SK-N-SH (cell line): Measurements from ENCODE around the gene TBL3. TPM values are rescaled to one million over a fixed set of nuclear protein-coding genes. Genes with fewer than 3 reads are reported as not detected.

Experiments used
- CTCF ChIA-PET: fragments of 300-600, 350-600 bp; formaldehyde crosslinking; extraction: SDS; loops from one replicate; lab custom pipeline; 2021; lab: Yijun Ruan, JAX
- POLR2A ChIA-PET: fragments of 350-600 bp; sonication (Branson Sonifier 250); formaldehyde crosslinking; extraction: SDS; loops from one replicate; lab custom pipeline; 2020; ENCODE audit warnings: antibody characterized with exemption, inconsistent platforms; lab: Yijun Ruan, JAX
- DNase-seq: peaks from one replicate; pipeline ENCODE4 v3.0.0; 2012
- H2AFZ ChIP-seq: fragments of 200-600 bp; sonication (generic); 2 replicates; pipeline ENCODE4 v1.8.1; 2016; ENCODE audit warnings: antibody characterized with exemption, mild to moderate bottlenecking, low read depth
- H3F3A ChIP-seq: fragments of 200-600 bp; sonication (generic); replicated peaks from 2 replicates; pipeline ENCODE3; 2016; ENCODE audit warnings: antibody characterized with exemption, mild to moderate bottlenecking; ENCODE audit not compliant: insufficient read depth
- H3K27ac ChIP-seq, 2 experiments: fragments of 200-500 bp in 1 of 2; fragments of 200-600 bp in 1 of 2; sonication (Bioruptor generic) in 1 of 2; sonication (generic), shearing (Covaris generic) in 1 of 2; 2 replicates each; pipeline versions ENCODE4 v1.5.1 to v1.6.1; 2014 to 2016; ENCODE audit warnings: low read depth in 2 of 2, inconsistent platforms in 1 of 2, low read length in 1 of 2, mild to moderate bottlenecking in 1 of 2, mixed read lengths in 1 of 2
- H3K27me3 ChIP-seq: fragments of 200-600 bp; sonication (generic), shearing (Covaris generic); 2 replicates; pipeline ENCODE4 v1.6.1; 2016; ENCODE audit warnings: mixed run types; ENCODE audit not compliant: insufficient read depth
- H3K36me3 ChIP-seq, 2 experiments: fragments of 200-500 bp in 1 of 2; fragments of 200-600 bp in 1 of 2; sonication (Bioruptor generic) in 1 of 2; sonication (generic) in 1 of 2; replicated peaks in 1 of 2; 2 replicates each; pipeline versions ENCODE3 to v1.5.1; 2014 to 2016; ENCODE audit warnings: low read length in 1 of 2, mild to moderate bottlenecking in 1 of 2; ENCODE audit not compliant: insufficient read depth in 2 of 2, control insufficient read depth in 1 of 2
- H3K4me1 ChIP-seq, 2 experiments: fragments of 200-500 bp in 1 of 2; fragments of 200-600 bp in 1 of 2; sonication (Bioruptor generic) in 1 of 2; sonication (generic), shearing (Covaris generic) in 1 of 2; 2 replicates each; pipeline versions ENCODE4 v1.5.1 to v1.6.1; 2014 to 2016; ENCODE audit warnings: low read depth in 1 of 2, low read length in 1 of 2, mixed run types in 1 of 2; ENCODE audit not compliant: insufficient read depth in 2 of 2, control insufficient read depth in 1 of 2
- H3K4me2 ChIP-seq: fragments of 200-600 bp; sonication (generic), shearing (Covaris generic); 2 replicates; pipeline ENCODE4 v1.6.1; 2017; ENCODE audit warnings: mixed run types
- H3K4me3 ChIP-seq, 2 experiments: fragments of 200-500 bp in 1 of 2; fragments of 200-600 bp in 1 of 2; sonication (Bioruptor generic) in 1 of 2; sonication (generic), shearing (Covaris generic) in 1 of 2; 2 replicates each; pipeline versions ENCODE4 v1.5.1 to v1.8.1; 2014 to 2016; ENCODE audit warnings: low read depth in 2 of 2, inconsistent platforms in 1 of 2, low read length in 1 of 2, mild to moderate bottlenecking in 1 of 2, mixed read lengths in 1 of 2, moderate library complexity in 1 of 2
- H3K79me2 ChIP-seq: fragments of 200-600 bp; sonication (generic); 2 replicates; pipeline ENCODE4 v1.8.1; 2017; ENCODE audit warnings: mild to moderate bottlenecking; ENCODE audit not compliant: insufficient read depth
- H3K9ac ChIP-seq: fragments of 200-600 bp; sonication (generic); 2 replicates; pipeline ENCODE4 v1.6.1; 2017; ENCODE audit warnings: mixed run types
- H3K9me2 ChIP-seq: fragments of 200-600 bp; sonication (generic); 2 replicates; pipeline ENCODE4 v1.6.1; 2017; ENCODE audit warnings: mixed run types
- H3K9me3 ChIP-seq: fragments of 200-600 bp; sonication (generic); 2 replicates; pipeline ENCODE4 v1.6.1; 2017; ENCODE audit warnings: mixed run types, mild to moderate bottlenecking, moderate library complexity
- H4K20me1 ChIP-seq: fragments of 200-600 bp; sonication (generic); 2 replicates; pipeline ENCODE4 v1.6.1; 2017; ENCODE audit warnings: mild to moderate bottlenecking, mixed run types; ENCODE audit not compliant: insufficient read depth
- CTCF ChIP-seq: fragments of 200-600 bp; sonication (generic); IDR thresholded peaks from 2 replicates; pipeline ENCODE4 v1.6.1; 2017; ENCODE audit warnings: antibody characterized with exemption, mild to moderate bottlenecking, moderate library complexity
- ELF1 ChIP-seq: IDR thresholded peaks from 2 replicates; pipeline ENCODE4 v1.4.0; 2012
- EZH2phosphoT487 ChIP-seq: fragments of 200-600 bp; sonication (generic); IDR thresholded peaks from 2 replicates; pipeline ENCODE4 v1.6.1; 2017; ENCODE audit warnings: low read depth, mixed run types, mild to moderate bottlenecking, antibody characterized with exemption, moderate library complexity, borderline replicate concordance
- FOSL2 ChIP-seq: IDR thresholded peaks from 2 replicates; pipeline ENCODE4 v1.4.0; 2012; ENCODE audit warnings: low read depth, mild to moderate bottlenecking, moderate library complexity, borderline replicate concordance
- GATA2 ChIP-seq: sonication (generic); formaldehyde crosslinking; IDR thresholded peaks from 2 replicates; pipeline ENCODE4 v1.5.0; 2020; ENCODE audit warnings: mild to moderate bottlenecking, missing genetic modification reagents
- JUND ChIP-seq: IDR thresholded peaks from 2 replicates; pipeline ENCODE4 v1.4.0; 2012
- MXI1 ChIP-seq: IDR thresholded peaks from 2 replicates; pipeline ENCODE4 v1.6.1; 2012; ENCODE audit warnings: mild to moderate bottlenecking, low read depth, low read length, improper control_type of control experiment
- RAD21 ChIP-seq: IDR thresholded peaks from 2 replicates; pipeline ENCODE4 v1.6.1; 2012; ENCODE audit warnings: mild to moderate bottlenecking, low read length
- RFX5 ChIP-seq: IDR thresholded peaks from 2 replicates; pipeline ENCODE4 v1.6.1; 2012; ENCODE audit warnings: mild to moderate bottlenecking, improper control_type of control experiment, low read length
- RXRA ChIP-seq: IDR thresholded peaks from 2 replicates; pipeline ENCODE4 v1.4.0; 2012; ENCODE audit warnings: low read depth, mild to moderate bottlenecking, borderline replicate concordance
- SIN3A ChIP-seq: IDR thresholded peaks from 2 replicates; pipeline ENCODE4 v1.6.1; 2012; ENCODE audit warnings: low read depth, mild to moderate bottlenecking, low read length, moderate library complexity, borderline replicate concordance
- TCF12 ChIP-seq: IDR thresholded peaks from 2 replicates; pipeline ENCODE4 v1.4.0; 2012
- TEAD4 ChIP-seq: IDR thresholded peaks from 2 replicates; pipeline ENCODE4 v1.4.0; 2012; ENCODE audit warnings: mild to moderate bottlenecking, borderline replicate concordance; ENCODE audit not compliant: insufficient read depth
- WGBS: methylation state at CpG from one replicate; pipeline ENCODE4 v1.1.6; 2017; ENCODE audit warnings: low lambda C conversion rate; 5-methylcytosine and 5-hydroxymethylcytosine counted together
- polyA plus RNA-seq, 3 experiments: library from polyadenylated mRNA; depleted of rRNA; stranded (reverse); fragments of >200 nt; gene quantifications; 2 replicates each; pipeline ENCODE4 v1.2.3, GENCODE V29; 2012
- TF ChIP-seq, protein P1 (sequence below): IDR thresholded peaks from 2 replicates; pipeline ENCODE4 v1.4.0; 2012; ENCODE audit warnings: low read depth, borderline replicate concordance
- TF ChIP-seq, protein P2 (sequence below): IDR thresholded peaks from 2 replicates; pipeline ENCODE4 v1.4.0; 2012; ENCODE audit warnings: low read depth
- TF ChIP-seq, protein P3 (sequence below): IDR thresholded peaks from 2 replicates; pipeline ENCODE4; 2012

TBL3 gene
- polyA plus RNA-seq, 1 of the 3 experiments (the other 2 are of a cell fraction) = 37.1 TPM

DNA sequence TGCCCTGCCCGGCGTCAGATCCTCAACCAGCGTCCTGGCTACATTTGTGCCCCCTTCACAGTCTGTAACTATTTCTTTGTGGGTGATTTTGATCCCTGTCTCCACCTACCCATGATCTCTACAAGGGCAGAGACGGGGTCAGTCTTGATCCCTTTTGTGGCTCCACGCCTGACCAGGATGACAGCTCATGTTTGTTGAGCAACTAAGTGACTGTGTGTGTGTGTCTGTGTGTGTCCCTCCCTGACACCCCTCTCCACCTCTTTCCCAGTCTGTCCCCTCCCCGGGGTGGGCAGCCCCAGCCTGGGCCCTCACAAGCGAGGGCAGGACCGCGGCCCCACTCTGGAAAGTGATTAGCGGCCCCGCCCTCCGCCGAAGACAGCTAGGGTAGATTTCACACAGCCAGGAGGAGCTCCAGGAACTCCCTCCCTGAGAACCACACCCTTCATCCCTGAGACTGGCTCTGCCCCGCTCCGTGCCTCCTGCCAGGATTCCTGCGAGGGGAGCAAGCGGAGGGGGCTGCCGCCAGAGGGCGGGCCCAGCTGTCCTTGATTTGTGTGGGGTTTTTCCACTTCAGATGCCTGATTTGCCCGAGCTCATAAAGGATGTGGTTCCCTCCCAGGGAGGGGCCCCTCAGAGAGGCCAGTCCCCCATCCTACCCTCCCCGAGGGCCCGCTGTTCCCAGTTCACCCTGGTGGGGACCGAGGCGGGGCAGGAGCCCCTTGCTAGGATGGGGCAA is 48.4 kb upstream of the TBL3 start:
- Histone ChIP-seq H3K27ac (no peak overlapping the region), H3K4me2 (no peak overlapping the region), H3K27me3 (peaks cover 24% of the 10 kb centered on the region), H3K4me1 (peaks cover 0 to 13% of the 10 kb centered on the region in 2 experiments; a peak in 1 of 4 replicates), H3K9me3 (no peaks in the 10 kb centered on the region), H3K36me3 (no peaks in the 10 kb centered on the region), H3K4me3 (no peak overlapping the region), H4K20me1 (no peaks in the 10 kb centered on the region), H3K79me2 (no peaks in the 10 kb centered on the region), H3F3A (no peaks in the 10 kb centered on the region)
- 35% methylated on average over 20 of the region's 24 CpGs for WGBS
- DNase-seq = peak; percentile 58
- TF ChIP-seq TCF12 = no peak
- TF ChIP-seq, protein P1, sequence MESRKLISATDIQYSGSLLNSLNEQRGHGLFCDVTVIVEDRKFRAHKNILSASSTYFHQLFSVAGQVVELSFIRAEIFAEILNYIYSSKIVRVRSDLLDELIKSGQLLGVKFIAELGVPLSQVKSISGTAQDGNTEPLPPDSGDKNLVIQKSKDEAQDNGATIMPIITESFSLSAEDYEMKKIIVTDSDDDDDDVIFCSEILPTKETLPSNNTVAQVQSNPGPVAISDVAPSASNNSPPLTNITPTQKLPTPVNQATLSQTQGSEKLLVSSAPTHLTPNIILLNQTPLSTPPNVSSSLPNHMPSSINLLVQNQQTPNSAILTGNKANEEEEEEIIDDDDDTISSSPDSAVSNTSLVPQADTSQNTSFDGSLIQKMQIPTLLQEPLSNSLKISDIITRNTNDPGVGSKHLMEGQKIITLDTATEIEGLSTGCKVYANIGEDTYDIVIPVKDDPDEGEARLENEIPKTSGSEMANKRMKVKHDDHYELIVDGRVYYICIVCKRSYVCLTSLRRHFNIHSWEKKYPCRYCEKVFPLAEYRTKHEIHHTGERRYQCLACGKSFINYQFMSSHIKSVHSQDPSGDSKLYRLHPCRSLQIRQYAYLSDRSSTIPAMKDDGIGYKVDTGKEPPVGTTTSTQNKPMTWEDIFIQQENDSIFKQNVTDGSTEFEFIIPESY = no peak
- peak; percentile 39 for TF ChIP-seq CTCF
- no peak for TF ChIP-seq JUND
- no peak for TF ChIP-seq EZH2phosphoT487
- TF ChIP-seq, all 33 proteins: peak for 1
- ChIA-PET CTCF (interaction anchor here (0.6 to 2.2 kb wide), 8 partner anchors 15 to 119 kb away, joined by 3 to 11 read pairs (median 6); no protein-coding TSS in a partner anchor), POLR2A (no interaction called here)
- H3K9me2 ChIP-seq = no peaks in the 10 kb centered on the region
- H3K9ac ChIP-seq = no peak overlapping the region
- no peak overlapping the region for H2AFZ ChIP-seq

- 72% methylated on average over 5 of the region's 5 CpGs for WGBS
These were observed 47.8 kb upstream of the TBL3 start for GRCh38 chr16:1924095-1924494.

More at GRCh38 chr16:1924095-1924494, 47.8 kb upstream of the TBL3 start:
- Histone ChIP-seq H3K27me3 (peaks cover 17% of the 10 kb centered on the region), H2AFZ (no peak overlapping the region), H3K4me1 (peaks cover 0 to 9% of the 10 kb centered on the region in 2 experiments; a peak in 1 of 4 replicates), H3K9ac (no peak overlapping the region), H4K20me1 (no peaks in the 10 kb centered on the region), H3K36me3 (no peaks in the 10 kb centered on the region), H3K4me2 (no peak overlapping the region), H3K4me3 (no peak overlapping the region), H3K9me3 (no peaks in the 10 kb centered on the region), H3K79me2 (no peaks in the 10 kb centered on the region), H3K27ac (no peak overlapping the region), H3K9me2 (no peaks in the 10 kb centered on the region), H3F3A (no peaks in the 10 kb centered on the region)
- ChIA-PET CTCF (interaction anchor here (0.6 to 2.2 kb wide), 7 partner anchors 16 to 118 kb away, joined by 3 to 11 read pairs (median 6); no protein-coding TSS in a partner anchor), POLR2A (no interaction called here)
- TF ChIP-seq SIN3A (no peak), MXI1 (no peak), TEAD4 (no peak), ELF1 (no peak), RXRA (no peak), JUND (no peak), RFX5 (no peak), EZH2phosphoT487 (no peak), GATA2 (CRISPR knock-in tag) (no peak), FOSL2 (no peak), RAD21 (no peak)
- TF ChIP-seq, protein P1 = no peak
- TF ChIP-seq, protein P2, sequence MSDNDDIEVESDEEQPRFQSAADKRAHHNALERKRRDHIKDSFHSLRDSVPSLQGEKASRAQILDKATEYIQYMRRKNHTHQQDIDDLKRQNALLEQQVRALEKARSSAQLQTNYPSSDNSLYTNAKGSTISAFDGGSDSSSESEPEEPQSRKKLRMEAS = no peak
- TF ChIP-seq, protein P3, sequence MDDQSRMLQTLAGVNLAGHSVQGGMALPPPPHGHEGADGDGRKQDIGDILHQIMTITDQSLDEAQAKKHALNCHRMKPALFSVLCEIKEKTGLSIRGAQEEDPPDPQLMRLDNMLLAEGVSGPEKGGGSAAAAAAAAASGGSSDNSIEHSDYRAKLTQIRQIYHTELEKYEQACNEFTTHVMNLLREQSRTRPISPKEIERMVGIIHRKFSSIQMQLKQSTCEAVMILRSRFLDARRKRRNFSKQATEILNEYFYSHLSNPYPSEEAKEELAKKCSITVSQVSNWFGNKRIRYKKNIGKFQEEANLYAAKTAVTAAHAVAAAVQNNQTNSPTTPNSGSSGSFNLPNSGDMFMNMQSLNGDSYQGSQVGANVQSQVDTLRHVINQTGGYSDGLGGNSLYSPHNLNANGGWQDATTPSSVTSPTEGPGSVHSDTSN = no peak
- DNase-seq = no peak
